Hindlimb muscle (tissue), 1 donor: ENCODE data around the gene NADK. TPM values are rescaled to one million over a fixed set of nuclear protein-coding genes. Genes with fewer than 3 reads are reported as not detected.
A peak's percentile ranks its signal among the peaks of the same experiment; 100 is the strongest.
"Not testable (repeated sequence)": the region's sequence is repeated elsewhere in the genome, so short reads cannot be mapped to it uniquely, and the experiment has no call there.

Experiments used
- DNase-seq: peaks from one replicate; pipeline ENCODE4 v3.0.0-alpha.2; 2013
- polyA plus RNA-seq: library from polyadenylated mRNA; unstranded; fragments of 120-200 nt; gene quantifications from one replicate; pipeline ENCODE4 v1.2.1, GENCODE V29; 2013; ENCODE audit not compliant: insufficient read length

NADK gene
- polyA plus RNA-seq, 1 donor, result 32.4 TPM

- DNase-seq, result not testable (repeated sequence)
Measured at GRCh38 chr1:1742529-1742928, 35.7 kb downstream of the NADK start.

GRCh38 chr1:1741013-1741412 lies 37.3 kb downstream of the NADK start:
- not testable (repeated sequence) for DNase-seq

GRCh38 chr1:1738799-1739337 lies 39.4 kb downstream of the NADK start:
- DNase-seq, result not testable (repeated sequence)

GRCh38 chr1:1737675-1738590 lies 40.3 kb downstream of the NADK start:
- DNase-seq, result not testable (repeated sequence)

- DNase-seq, result no peak
Measured at GRCh38 chr1:1732381-1732780, 45.9 kb downstream of the NADK start.

GRCh38 chr1:1730870-1731269 lies 47.4 kb downstream of the NADK start:
- no peak for DNase-seq

GRCh38 chr1:1730230-1730629 lies 48.0 kb downstream of the NADK start:
- DNase-seq, result not testable (repeated sequence)

GRCh38 chr1:1729116-1729816 lies 49.0 kb downstream of the NADK start:
- DNase-seq, result not testable (repeated sequence)

GRCh38 chr1:1728308-1729005 lies 49.8 kb downstream of the NADK start:
- not testable (repeated sequence) for DNase-seq

- not testable (repeated sequence) for DNase-seq
Measured at GRCh38 chr1:1727131-1727651, 51.1 kb downstream of the NADK start.

GRCh38 chr1:1726088-1726487 lies 52.2 kb downstream of the NADK start:
- DNase-seq, result not testable (repeated sequence)

- DNase-seq, result peak; percentile 100
Measured at GRCh38 chr1:1724035-1724864, 54.0 kb downstream of the NADK start, which contains the start of gene CDK11A. CDK11A (minus strand) TSS chr1:1724357; CDS start chr1:1722818, 1,539 bp downstream.

- DNase-seq, result no peak
Measured at GRCh38 chr1:1721201-1721600, 57.1 kb downstream of the NADK start.

- DNase-seq, result not testable (repeated sequence)
Measured at GRCh38 chr1:1715109-1715883, 63.0 kb downstream of the NADK start.

- not testable (repeated sequence) for DNase-seq
Measured at GRCh38 chr1:1707897-1708296, 70.4 kb downstream of the NADK start.

- DNase-seq, result not testable (repeated sequence)
Measured at GRCh38 chr1:1707241-1707640, 71.0 kb downstream of the NADK start.

- DNase-seq, result not testable (repeated sequence)
Measured at GRCh38 chr1:1705623-1706022, 72.6 kb downstream of the NADK start.

GRCh38 chr1:1704284-1704957 lies 73.8 kb downstream of the NADK start:
- DNase-seq, result not testable (repeated sequence)

- no peak for DNase-seq
Measured at GRCh38 chr1:1703796-1704195, 74.5 kb downstream of the NADK start.

GRCh38 chr1:1702506-1702905 lies 75.8 kb downstream of the NADK start:
- not testable (repeated sequence) for DNase-seq
